NCI-H748 (cell line): ENCODE data around the gene MAP1B.

Experiments
- DNase-seq: peaks from one replicate; lab custom pipeline; 2025; ENCODE audit not compliant: unreplicated experiment; lab: John Stamatoyannopoulos, UW

Gene MAP1B

DNA sequence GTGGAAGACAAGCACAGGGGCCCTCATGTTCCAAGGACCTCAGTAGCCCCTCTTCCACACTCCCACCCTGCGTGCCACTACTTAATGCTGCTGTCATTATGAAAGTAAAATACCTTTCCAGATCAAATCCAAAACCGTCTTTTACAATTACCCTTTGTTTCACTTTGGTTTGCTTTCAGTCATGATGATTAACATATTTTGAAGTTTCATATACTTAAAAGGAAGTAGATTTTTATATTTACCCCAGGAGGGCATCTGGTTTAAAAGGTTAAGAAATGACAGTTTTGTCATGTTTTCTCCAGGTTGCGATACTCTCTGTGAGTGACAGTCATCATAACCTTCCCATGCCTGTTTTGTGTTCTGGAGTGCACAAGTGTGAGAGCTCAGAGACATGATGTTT lies 13.5 kb upstream of the MAP1B start:
- DNase-seq, result no peak

GRCh38 chr5:72096602-72097188 lies 10.6 kb upstream of the MAP1B start:
- DNase-seq, result no peak

DNA sequence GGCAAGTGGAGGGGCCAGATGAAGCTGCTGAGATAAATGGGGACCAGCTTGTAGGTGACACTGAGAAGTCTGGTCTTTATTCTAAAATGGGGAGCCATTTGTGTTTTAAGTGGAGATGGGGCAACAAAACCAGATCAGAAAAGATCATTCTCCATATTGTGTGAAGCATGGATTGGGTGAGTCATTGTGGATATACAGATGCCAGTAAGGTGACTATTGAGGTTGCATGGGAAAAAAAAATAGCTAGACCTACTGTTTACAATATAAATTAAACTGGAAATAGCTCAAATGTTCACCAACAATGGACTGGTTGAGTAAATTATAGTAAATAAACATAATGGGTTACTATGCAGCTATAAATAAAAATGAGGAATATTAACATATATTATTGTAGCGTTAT lies 5.4 kb upstream of the MAP1B start:
- DNase-seq, result no peak

DNA sequence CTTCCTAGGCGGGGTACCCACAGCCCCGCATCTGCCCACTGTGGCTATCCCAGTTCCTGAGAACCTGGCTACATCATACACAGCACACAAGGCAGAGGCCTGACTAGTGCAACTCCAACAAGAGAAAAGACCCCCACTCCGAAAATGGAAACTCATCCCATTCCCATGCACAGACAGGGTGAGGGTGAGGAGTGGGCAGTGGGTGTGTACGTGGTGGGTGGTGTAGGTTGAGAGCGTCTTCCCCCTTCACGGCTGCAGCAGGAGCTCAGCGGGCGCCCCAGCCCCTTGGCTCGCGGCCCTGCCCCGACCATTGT lies 501 bp upstream of the MAP1B start:
- DNase-seq, result no peak

DNA sequence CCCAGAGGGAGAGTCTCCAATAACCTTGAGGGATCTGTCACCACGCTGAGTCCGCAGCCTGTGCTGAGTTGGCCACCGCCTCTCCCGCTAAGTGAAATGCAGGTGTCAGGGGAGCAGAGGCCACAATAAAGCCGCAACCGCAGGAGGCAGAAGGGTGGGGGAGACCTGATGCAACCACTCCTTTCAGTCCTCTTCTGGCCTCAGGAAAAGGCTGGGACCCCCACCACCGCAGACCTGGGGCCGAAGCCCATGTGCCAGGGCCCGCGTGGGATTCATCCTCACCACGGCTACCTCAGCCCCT lies 576 bp downstream of the MAP1B start:
- DNase-seq, result peak; percentile 80

- DNase-seq, result peak; percentile 90
These were observed 1.2 kb downstream of the MAP1B start for GRCh38 chr5:72108202-72109061.

GRCh38 chr5:72109062-72109411 lies 1.8 kb downstream of the MAP1B start:
- DNase-seq, result no peak

DNA sequence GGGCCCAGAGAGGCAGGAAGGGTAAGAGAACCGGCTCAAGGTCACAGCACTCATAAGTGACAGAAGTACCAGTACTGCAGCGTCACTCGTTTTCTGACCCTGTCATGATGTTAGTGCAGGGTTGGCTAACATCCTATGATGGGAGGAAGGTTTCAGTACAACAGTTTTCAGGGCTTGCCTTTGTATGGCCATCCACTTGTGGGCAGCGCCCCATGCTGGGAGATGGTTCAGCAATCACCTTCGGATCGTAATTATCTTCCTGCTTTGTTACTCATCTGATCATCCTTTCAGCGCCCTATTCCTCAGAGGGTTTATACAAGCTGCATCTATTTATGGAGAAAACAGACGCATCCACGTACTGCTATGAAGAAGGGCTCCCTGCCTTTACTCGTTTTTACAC lies 2.4 kb downstream of the MAP1B start:
- DNase-seq, result peak; percentile 91

DNA sequence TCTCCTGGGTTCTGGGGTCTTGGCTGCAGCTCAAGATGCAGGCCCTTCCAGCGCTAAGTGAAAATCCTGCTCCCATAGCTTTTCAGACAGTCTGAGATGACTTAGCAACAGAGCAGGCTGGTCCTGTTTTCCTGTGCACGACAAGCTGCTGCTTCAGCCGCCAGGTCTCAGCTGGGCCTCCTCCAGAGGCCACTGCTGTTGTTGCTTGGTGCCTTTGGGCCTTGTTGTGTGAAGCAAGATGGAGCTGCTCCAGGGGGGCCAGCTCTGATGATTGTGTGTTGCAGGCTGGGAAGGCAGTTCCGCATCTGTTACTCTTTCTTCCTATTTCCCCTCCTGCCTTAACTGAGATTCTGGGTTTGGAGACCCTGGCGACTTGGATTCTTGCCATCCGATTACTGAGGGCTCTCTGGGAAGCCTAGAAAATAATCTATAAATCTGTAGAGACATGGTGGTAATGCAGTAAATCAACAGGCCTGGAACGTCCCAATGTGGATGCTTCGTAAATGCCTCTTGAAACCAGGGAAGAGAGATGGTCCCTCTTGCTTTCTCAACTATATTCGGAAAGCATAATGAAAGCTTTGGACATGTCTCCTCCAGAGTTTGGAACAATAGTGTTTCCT lies 3.2 kb downstream of the MAP1B start:
- no peak for DNase-seq

GRCh38 chr5:72112389-72112788 lies 5.1 kb downstream of the MAP1B start:
- no peak for DNase-seq

- no peak for DNase-seq
These were observed 7.4 kb downstream of the MAP1B start for GRCh38 chr5:72114629-72115028.

DNA sequence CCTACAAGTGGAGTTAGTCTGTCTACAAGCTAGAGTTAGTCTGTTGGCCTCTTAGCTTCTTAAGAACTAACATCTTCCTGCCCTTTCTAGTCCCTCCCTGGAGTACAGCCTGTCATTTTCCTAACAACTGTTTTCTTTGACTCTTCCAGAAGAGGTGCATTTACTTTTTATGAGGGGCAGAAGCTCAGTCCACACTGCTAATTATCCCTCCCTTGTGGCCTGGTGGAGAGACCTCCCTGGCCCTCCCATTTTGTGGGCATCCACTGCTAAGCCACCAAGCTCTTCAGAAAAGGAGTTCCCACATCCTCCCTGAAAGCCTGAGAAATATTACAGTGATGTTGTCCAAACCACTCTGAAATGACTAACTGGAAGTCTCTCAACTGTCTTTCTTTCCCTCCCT lies 8.0 kb downstream of the MAP1B start:
- no peak for DNase-seq

GRCh38 chr5:72117307-72117706 lies 10.0 kb downstream of the MAP1B start:
- DNase-seq, result no peak

GRCh38 chr5:72121052-72121779 lies 13.9 kb downstream of the MAP1B start:
- no peak for DNase-seq

DNA sequence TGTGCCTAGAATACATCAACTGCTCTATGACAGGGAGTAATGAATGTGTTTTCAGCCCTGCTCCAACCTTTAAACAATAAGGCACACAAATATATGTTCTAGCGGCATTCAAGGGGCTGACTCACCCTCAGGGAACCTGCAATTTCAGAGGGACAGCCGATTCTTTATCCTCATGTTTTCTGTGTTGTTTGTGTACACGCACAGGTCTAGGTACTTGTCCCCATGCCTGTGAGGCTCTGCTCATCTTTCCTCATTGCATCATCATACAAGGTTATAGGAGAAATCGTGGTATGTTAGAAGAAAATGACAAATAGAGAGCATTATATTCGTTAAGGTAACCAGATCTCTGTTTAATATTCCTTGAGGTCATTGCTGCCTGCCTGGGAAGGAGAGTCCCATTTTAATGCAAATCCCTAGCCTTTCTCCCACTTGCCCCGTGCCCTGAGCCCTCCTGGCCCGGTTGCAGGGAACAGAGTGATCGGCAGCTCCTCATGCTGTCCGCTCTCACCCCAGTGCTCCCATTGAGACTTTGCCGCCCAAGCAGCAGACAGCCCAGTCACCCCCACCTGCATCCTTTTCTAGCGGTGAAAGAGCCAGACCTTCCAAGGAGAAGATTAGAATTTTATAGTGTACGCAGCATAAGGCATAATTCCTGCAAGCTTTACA lies 14.6 kb downstream of the MAP1B start:
- DNase-seq, result peak; percentile 53

DNA sequence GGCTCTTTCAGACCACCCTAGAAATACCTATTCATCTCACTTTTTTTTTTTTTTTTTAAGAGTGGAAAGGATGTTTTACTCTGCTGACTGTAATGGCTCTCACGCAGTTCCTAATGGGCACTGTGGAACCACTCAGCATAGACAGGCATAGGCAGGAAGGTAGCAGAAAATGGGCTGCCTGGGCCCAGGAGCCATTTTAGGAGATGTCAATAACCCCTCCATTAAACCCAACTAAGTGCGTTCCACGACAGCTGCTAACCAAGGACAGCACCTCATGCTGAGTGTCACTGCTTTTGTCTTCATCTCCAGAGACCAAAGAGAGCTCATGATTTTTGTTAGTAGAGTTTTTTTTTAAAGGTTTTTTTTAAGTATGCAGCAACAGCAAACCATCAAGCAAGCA lies 15.3 kb downstream of the MAP1B start:
- peak; percentile 32 for DNase-seq

DNA sequence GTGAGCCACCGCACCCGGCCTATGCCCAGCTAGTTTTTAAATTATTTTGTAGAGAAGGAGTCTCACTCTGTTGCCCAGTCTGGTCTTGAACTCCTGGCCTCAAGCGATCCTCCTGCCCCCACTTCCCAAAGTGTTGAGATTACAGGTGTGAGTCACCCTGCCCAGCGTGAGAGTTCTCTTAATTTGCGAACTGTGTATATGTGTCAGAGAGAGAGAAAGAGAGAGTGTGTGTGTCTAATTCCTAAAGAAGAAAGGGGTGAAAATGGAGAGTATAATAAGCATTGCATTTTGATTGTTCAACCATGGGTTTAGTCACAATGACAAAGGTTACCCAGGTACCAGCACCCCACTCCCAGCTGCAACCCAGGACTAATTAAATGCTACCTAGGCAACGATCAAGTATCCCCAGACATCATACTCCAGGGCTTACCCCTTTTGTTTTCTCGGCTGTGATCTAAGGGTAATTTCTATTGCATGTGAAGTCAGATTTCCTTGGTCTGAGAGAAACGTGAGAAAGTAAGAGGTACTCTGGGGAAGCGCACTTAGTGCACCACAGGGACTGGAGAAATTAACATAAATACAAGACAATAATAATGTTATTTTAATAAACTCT lies 16.6 kb downstream of the MAP1B start:
- DNase-seq, result peak; percentile 47

GRCh38 chr5:72125271-72125940 lies 18.1 kb downstream of the MAP1B start:
- DNase-seq, result no peak

GRCh38 chr5:72125941-72126620 lies 18.8 kb downstream of the MAP1B start:
- DNase-seq, result peak; percentile 51

- peak; percentile 72 for DNase-seq
These were observed 19.5 kb downstream of the MAP1B start for GRCh38 chr5:72126796-72127195.
